Duodenal mucosa (tissue), 2 donors: ENCODE measurements around the gene CRIP1.

Source experiments
- H3K27ac ChIP-seq: one replicate; pipeline ENCODE4 v1.7.0; 2013; ENCODE audit warnings: low read depth, low read length
- H3K27me3 ChIP-seq, 2 donors: one replicate each; pipeline ENCODE4 v1.7.0; 2013; ENCODE audit warnings: low read length in 2 of 2, control low read depth in 1 of 2; ENCODE audit not compliant: insufficient read depth in 2 of 2, control insufficient read depth in 1 of 2
- H3K36me3 ChIP-seq, 2 donors: one replicate each; pipeline ENCODE4 v1.7.0; 2013; ENCODE audit warnings: low read length in 2 of 2, control low read depth in 1 of 2; ENCODE audit not compliant: insufficient read depth in 2 of 2, control insufficient read depth in 1 of 2
- H3K4me1 ChIP-seq, 2 donors: one replicate each; pipeline ENCODE4 v1.7.0; 2013; ENCODE audit warnings: low read length in 2 of 2, control low read depth in 1 of 2; ENCODE audit not compliant: insufficient read depth in 2 of 2, control insufficient read depth in 1 of 2
- H3K4me3 ChIP-seq, 2 donors: one replicate each; pipeline ENCODE4 v1.7.0; 2013; ENCODE audit warnings: low read length in 2 of 2, low read depth in 1 of 2
- H3K9ac ChIP-seq, 2 donors: one replicate each; pipeline ENCODE4 v1.7.0; 2013; ENCODE audit warnings: low read length in 2 of 2, low read depth in 1 of 2
- H3K9me3 ChIP-seq, 2 donors: one replicate each; pipeline ENCODE4 v1.7.0; 2013; ENCODE audit warnings: low read length in 2 of 2, control low read depth in 1 of 2; ENCODE audit not compliant: control insufficient read depth in 1 of 2

Gene CRIP1

DNA sequence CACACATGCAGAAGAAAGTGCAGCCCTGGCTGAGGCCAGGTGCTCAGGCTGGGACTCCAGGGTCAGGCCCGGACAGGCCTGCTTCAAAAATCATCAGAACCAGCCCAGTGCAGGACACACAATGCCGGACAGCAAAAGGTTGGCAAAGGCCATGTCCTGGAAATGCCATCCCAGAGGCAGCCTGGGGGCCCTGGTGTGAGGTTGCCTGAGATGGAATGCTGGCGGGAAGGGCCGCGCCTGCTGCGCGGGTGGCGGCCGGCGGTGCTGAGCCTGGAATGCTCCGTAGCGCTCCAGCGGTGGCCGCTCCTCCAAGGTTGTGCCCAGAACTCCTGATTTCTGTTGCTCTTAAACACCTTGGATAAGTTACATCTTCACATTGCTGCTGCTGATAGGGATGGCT lies 33.7 kb upstream of the CRIP1 start:
- H3K9me3 ChIP-seq, result no peaks in the 10 kb centered on the region
- no peaks in the 10 kb centered on the region for H3K4me1 ChIP-seq
- no peak overlapping the region for H3K9ac ChIP-seq
- H3K4me3 ChIP-seq, result no peak overlapping the region
- H3K36me3 ChIP-seq, result peaks cover 0 to 54% of the 10 kb centered on the region in 2 donors
- no peak overlapping the region for H3K27ac ChIP-seq
- H3K27me3 ChIP-seq, result no peaks in the 10 kb centered on the region

DNA sequence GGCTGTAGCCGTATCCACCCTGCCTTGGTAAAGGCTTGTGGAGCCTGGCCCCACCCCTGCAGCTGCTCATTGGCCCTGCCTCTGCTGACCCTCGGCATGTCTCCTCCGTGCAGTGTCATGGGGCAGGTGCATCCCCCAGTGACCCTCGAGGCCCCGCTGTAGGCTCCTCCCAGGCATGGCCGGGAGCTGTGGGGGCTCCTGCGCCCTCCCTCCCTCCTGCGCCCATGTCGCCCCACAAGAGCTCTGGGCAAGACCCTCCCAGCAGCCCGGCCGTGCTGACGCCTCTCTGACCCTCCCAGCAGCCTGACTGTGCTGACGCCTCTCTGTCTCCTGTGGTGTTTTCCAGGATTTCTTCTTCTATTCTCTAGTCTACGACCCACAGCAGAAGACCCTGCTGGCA lies 32.8 kb upstream of the CRIP1 start:
- H3K27ac ChIP-seq, result no peak overlapping the region
- H3K9ac ChIP-seq, result no peak overlapping the region
- H3K27me3 ChIP-seq, result no peaks in the 10 kb centered on the region
- peaks cover 0 to 57% of the 10 kb centered on the region in 2 donors for H3K36me3 ChIP-seq
- no peaks in the 10 kb centered on the region for H3K4me1 ChIP-seq
- no peaks in the 10 kb centered on the region for H3K9me3 ChIP-seq
- H3K4me3 ChIP-seq, result no peak overlapping the region

DNA sequence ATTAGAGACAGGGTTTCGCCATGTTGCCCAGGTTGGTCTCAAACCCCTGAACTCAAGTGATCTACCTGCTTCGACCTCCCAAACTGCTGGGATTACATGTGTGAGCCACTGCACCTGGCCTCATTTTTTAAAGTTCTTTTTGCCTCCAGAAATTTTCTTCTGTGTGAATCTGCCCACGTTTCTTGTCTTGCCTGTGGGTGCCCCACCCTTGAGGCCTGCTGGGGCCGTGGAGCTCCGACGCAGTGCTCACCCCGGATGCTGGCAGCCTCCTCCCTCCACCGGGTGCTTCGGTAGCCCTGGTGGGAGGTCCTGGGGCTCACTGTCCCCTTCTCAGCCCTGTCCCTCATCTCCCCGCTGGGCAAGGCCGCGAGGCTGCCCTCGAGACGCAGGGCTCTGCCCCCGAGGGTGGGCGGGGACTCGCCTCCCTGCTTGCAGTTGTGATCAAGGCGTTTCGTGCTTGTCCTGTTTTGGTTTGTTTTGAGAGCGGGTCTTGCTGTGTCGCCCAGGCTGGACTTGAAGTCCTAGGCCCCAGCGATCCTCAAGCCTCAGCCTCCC lies 31.5 kb upstream of the CRIP1 start:
- H3K9me3 ChIP-seq, result no peaks in the 10 kb centered on the region
- H3K36me3 ChIP-seq, result peaks cover 0 to 58% of the 10 kb centered on the region in 2 donors
- H3K4me3 ChIP-seq, result no peak overlapping the region
- H3K27me3 ChIP-seq, result no peaks in the 10 kb centered on the region
- H3K4me1 ChIP-seq, result no peaks in the 10 kb centered on the region
- no peak overlapping the region for H3K9ac ChIP-seq
- no peak overlapping the region for H3K27ac ChIP-seq

DNA sequence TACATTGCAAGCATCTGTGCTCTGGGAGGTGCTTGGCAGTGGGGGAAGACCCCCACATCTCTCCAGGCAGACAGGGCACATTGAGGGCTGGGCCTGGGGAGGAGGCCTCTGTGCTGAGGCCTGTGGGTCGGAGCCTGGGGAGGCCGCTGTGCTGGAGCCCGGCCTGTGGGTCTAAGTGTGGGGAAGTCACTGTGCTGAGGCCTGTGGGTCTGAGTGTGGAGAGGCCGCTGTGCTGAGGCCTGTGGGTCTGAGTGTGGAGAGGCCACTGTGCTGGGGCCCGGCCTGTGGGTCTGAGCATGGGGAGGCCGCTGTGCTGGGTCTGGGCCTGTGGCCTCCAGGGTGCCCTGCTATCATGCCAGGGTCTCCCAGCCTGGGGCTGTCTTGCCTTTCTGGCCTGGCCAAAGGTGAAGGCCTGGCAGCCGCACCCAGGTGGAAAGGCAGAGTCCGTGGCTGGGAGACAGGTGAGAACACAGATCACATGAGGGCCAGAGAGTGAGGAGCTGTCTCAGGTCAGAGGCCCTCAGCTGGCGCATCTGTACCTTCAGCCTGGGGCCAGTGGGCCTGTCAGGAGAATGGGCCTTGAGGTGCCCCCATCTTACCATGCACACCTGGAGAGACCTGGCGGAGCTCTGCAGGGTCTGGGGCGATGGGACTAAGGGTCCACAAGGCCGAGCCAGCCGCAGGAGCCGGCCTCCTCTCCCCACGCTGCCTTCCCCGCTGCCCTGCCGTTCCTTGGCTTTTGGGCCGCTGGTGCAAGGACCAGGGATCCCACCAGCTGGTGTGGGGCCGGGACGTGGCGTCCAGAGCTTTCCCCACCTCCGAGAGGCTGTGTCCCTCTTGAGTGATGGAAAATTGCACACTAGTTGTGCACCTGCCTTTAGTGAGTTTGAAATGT lies 30.7 kb upstream of the CRIP1 start:
- H3K9ac ChIP-seq, result no peak overlapping the region
- H3K36me3 ChIP-seq, result peaks cover 6 to 58% of the 10 kb centered on the region in 2 donors
- H3K27me3 ChIP-seq, result no peaks in the 10 kb centered on the region
- no peak overlapping the region for H3K4me3 ChIP-seq
- H3K9me3 ChIP-seq, result no peaks in the 10 kb centered on the region
- no peaks in the 10 kb centered on the region for H3K4me1 ChIP-seq
- H3K27ac ChIP-seq, result no peak overlapping the region

DNA sequence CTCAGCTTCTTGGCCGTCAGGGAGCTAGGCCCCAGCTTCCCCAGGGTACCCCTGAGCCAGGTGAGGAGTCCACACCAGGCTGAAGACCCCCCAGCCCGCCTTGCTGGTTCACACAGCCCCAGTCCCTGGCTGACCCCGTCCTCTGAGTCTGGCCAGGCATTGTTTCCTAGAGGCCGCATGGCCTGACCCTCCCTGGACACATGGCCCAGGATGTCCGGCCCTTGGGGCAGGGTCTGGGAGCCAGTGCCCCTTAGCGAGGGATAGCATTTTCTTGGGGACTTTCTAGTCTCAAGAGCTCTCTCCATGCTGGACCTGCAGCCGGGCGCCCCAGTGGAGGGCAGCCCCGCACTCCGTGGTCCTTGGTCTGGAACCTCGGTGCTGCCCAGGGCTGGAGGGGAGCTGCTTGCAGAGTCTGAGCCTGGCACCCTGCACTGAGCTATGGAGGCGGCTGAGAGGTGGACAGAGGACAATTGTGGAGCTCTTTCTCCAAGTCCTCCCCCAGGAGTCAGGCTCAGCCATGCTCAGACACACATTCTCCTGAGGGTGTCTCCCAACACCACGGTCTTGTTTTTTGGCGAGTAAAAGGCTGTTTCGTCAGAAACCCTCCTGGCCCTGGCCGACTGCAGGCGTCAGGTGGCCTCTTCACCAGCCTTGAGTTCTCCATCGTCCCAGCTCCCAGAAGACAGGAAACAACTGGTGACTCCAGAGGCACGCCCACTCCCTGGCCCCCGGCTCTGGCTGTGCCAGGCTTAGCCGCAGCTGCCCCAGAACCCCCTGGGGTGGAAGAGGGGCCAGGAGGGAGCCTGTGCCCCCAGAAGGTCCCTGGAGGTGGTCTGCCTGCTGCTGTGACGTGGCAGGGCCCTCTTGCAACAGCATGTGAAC lies 29.7 kb upstream of the CRIP1 start:
- no peak overlapping the region for H3K9ac ChIP-seq
- H3K27ac ChIP-seq, result no peak overlapping the region
- no peaks in the 10 kb centered on the region for H3K9me3 ChIP-seq
- no peaks in the 10 kb centered on the region for H3K4me1 ChIP-seq
- H3K4me3 ChIP-seq, result no peak overlapping the region
- H3K36me3 ChIP-seq, result peaks cover 8 to 58% of the 10 kb centered on the region in 2 donors
- H3K27me3 ChIP-seq, result no peaks in the 10 kb centered on the region

DNA sequence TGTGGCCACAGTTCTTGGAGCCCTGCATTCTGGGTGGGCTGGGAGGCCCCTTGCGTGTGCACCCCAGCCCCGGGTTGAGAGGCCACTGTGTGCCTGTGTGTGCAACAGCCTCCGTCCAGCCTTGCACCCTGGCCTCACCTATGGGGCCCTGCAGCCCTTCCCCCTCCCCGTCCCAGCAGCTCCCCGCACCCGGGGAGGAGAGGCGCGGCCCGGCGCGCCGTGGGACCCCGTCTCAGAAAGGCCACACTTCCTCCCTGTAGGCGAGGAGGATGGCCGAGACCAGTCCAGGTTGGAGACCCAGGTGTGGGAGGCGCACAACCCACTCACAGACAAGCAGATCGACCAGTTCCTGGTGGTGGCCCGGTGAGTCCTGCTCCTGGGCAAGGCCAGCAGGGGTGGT lies 28.7 kb upstream of the CRIP1 start:
- no peaks in the 10 kb centered on the region for H3K4me1 ChIP-seq
- peaks cover 8 to 51% of the 10 kb centered on the region in 2 donors for H3K36me3 ChIP-seq
- H3K9me3 ChIP-seq, result no peaks in the 10 kb centered on the region
- H3K4me3 ChIP-seq, result no peak overlapping the region
- no peaks in the 10 kb centered on the region for H3K27me3 ChIP-seq
- no peak overlapping the region for H3K9ac ChIP-seq
- no peak overlapping the region for H3K27ac ChIP-seq

DNA sequence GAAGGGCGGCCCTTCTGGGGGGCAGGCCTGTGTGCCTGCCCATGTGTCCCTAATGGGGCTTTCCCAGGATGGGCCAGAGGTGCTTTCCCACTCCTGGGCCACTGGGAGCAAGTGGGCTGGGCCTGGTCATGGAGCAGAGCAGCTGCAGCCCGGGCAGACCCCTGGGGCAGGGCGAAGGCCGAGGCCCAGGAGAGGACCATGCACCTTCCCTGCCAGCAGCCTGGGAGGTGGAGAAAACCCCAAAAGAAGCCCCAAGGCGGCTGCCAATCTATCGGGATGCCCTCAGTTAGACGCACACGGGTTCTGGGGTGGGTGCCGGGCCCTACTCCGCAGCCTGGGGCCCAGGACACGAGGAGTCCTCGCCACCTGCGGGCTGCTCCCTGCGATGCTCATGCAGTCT lies 28.1 kb upstream of the CRIP1 start:
- H3K27me3 ChIP-seq, result no peaks in the 10 kb centered on the region
- H3K9me3 ChIP-seq, result no peaks in the 10 kb centered on the region
- no peak overlapping the region for H3K27ac ChIP-seq
- peaks cover 8 to 55% of the 10 kb centered on the region in 2 donors for H3K36me3 ChIP-seq
- no peak overlapping the region for H3K9ac ChIP-seq
- H3K4me1 ChIP-seq, result no peaks in the 10 kb centered on the region
- H3K4me3 ChIP-seq, result no peak overlapping the region

DNA sequence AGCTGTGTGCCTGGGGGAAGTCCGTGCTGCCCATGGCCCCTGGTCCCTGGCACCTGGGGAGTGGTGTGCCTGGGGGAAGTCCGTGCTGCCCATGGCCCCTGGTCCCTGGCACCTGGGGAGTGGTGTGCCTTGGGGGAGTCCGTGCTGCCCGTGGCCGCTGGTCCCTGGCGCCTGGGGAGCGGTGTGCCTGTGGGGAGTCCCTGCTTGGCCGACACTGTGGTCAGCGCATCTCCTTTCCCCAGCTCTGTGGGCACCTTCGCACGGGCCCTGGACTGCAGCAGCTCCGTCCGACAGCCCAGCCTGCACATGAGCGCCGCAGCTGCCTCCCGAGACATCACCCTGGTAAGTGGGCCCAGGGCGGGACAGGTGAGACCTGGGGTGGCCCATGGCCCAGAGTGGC lies 26.6 kb upstream of the CRIP1 start:
- Histone ChIP-seq H3K4me3 (no peak overlapping the region), H3K36me3 (peaks cover 12 to 60% of the 10 kb centered on the region in 2 donors), H3K4me1 (no peaks in the 10 kb centered on the region), H3K9me3 (no peaks in the 10 kb centered on the region), H3K27me3 (no peaks in the 10 kb centered on the region), H3K9ac (no peak overlapping the region), H3K27ac (no peak overlapping the region)

DNA sequence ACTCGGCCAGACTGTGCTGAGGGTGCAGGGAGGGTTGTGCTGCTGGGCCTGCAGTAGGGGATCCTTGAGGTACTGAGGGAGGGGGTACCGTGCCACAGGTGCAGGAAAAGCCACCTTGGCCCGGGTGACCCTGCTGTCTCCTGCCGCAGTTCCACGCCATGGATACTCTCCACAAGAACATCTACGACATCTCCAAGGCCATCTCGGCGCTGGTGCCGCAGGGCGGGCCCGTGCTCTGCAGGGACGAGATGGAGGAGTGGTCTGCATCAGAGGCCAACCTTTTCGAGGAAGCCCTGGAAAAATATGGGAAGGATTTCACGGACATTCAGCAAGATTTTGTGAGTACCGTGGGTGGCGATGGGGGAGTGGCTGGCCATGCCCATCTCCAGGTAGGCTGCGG lies 26.1 kb upstream of the CRIP1 start:
- H3K4me1 ChIP-seq, result no peaks in the 10 kb centered on the region
- no peak overlapping the region for H3K27ac ChIP-seq
- peaks cover 12 to 59% of the 10 kb centered on the region in 2 donors for H3K36me3 ChIP-seq
- H3K9ac ChIP-seq, result no peak overlapping the region
- H3K27me3 ChIP-seq, result no peaks in the 10 kb centered on the region
- H3K4me3 ChIP-seq, result no peak overlapping the region
- H3K9me3 ChIP-seq, result no peaks in the 10 kb centered on the region

DNA sequence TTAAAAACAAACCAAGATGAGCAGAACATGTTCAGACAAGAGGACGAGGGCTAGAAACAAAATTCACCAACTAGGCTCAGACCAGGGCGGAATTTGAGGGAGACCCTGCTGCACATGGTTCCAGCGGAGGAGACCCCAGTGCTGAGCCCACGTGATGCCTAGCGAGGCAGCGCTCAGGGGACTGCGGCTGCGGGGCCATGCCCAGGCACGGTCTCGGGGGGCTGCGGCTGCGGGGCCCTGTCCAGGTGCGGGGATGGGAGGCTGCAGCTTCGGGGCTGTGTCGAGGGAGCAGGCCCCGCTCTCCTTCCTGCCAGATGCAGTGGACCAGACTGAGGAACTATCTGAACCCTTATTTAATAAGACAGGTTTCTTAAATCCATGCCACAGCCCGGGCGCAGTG lies 24.8 kb upstream of the CRIP1 start:
- H3K36me3 ChIP-seq, result peaks cover 14 to 52% of the 10 kb centered on the region in 2 donors
- H3K9ac ChIP-seq, result no peak overlapping the region
- H3K4me1 ChIP-seq, result no peaks in the 10 kb centered on the region

More for the DNA sequence above, 24.8 kb upstream of the CRIP1 start:
- Histone ChIP-seq H3K27me3 (no peaks in the 10 kb centered on the region), H3K9me3 (no peaks in the 10 kb centered on the region), H3K27ac (no peak overlapping the region), H3K4me3 (no peak overlapping the region)
